Kidney (tissue), 14 donors: ENCODE results near the gene GPC5. TPM values are rescaled to one million over a fixed set of nuclear protein-coding genes. Genes with fewer than 3 reads are reported as not detected.

Experiments used
- DNase-seq, 5 donors: peaks; one replicate each; pipeline ENCODE4 v3.0.0-alpha.2; 2013 to 2020
- FAIRE-seq: peaks from 2 replicates; lab custom pipeline; 2012; peaks lifted over from hg19 to GRCh38; lab: Jason Lieb, UNC
- H3K27ac ChIP-seq, 2 donors: one replicate each; pipeline ENCODE4 v1.7.0; 2013; ENCODE audit warnings: low read depth in 2 of 2, low read length in 2 of 2, inconsistent platforms in 1 of 2
- H3K27me3 ChIP-seq: one replicate; pipeline ENCODE4 v1.7.1; 2013; ENCODE audit warnings: low read length, inconsistent platforms; ENCODE audit not compliant: control insufficient read depth, insufficient read depth
- H3K36me3 ChIP-seq, 3 donors: one replicate each; pipeline versions ENCODE4 v1.7.0 to v1.7.1; 2013; ENCODE audit warnings: low read length in 3 of 3, control low read depth in 1 of 3, inconsistent platforms in 1 of 3; ENCODE audit not compliant: insufficient read depth in 3 of 3, control insufficient read depth in 2 of 3
- H3K4me1 ChIP-seq, 3 donors: one replicate each; pipeline versions ENCODE4 v1.7.0 to v1.7.1; 2013; ENCODE audit warnings: low read length in 3 of 3, inconsistent platforms in 1 of 3, low read depth in 1 of 3; ENCODE audit not compliant: control insufficient read depth in 2 of 3, insufficient read depth in 2 of 3
- H3K4me3 ChIP-seq, 3 donors: one replicate each; pipeline versions ENCODE4 v1.7.0 to v1.8.1; 2013; ENCODE audit warnings: low read length in 3 of 3, control low read depth in 1 of 3, inconsistent platforms in 1 of 3
- H3K9ac ChIP-seq, 3 donors: one replicate each; pipeline versions ENCODE4 v1.7.0 to v1.7.1; 2013; ENCODE audit warnings: low read length in 3 of 3, control low read depth in 1 of 3, inconsistent platforms in 1 of 3
- H3K9me3 ChIP-seq, 3 donors: one replicate each; pipeline versions ENCODE4 v1.7.0 to v1.7.1; 2013; ENCODE audit warnings: low read length in 3 of 3, control low read depth in 1 of 3, inconsistent platforms in 1 of 3; ENCODE audit not compliant: control insufficient read depth in 2 of 3, insufficient read depth in 1 of 3
- intact Hi-C: fragments of 100-400 bp; cut with DNase I; formaldehyde crosslinking; loops from one replicate; pipeline ENCODE4 v1.11.1; 2022
- polyA plus RNA-seq: library from polyadenylated mRNA; stranded (reverse); fragments of 350-450 nt; fragmentation: Illumina TruSeq; extraction: RNeasy Lipid Tissue Mini Kit (QIAGEN cat#74804); gene quantifications from one replicate; pipeline ENCODE4 v1.2.3, GENCODE V29; 2014; ENCODE audit warnings: low read depth, low replicate concordance; ENCODE audit not compliant: insufficient read depth
- total RNA-seq: library from RNA; stranded (reverse); fragmentation: NEBNext Ultra II Directional; extraction: Animal tissue kit (Norgen Biotek cat#: 25700); gene quantifications from one replicate; pipeline ENCODE4 v1.2.1, GENCODE V29; 2021
- TF ChIP-seq, protein P1 (sequence below): IDR thresholded peaks from 3 replicates; pipeline ENCODE4 v1.5.1; 2012; ENCODE audit warnings: mild to moderate bottlenecking, moderate library complexity, borderline replicate concordance; ENCODE audit not compliant: insufficient read depth; ENCODE audit errors: extremely low read depth
- donor health status: control.
- donor health status: control.
- donor health status: control.
- donor health status: control.
- donor health status: control.
- donor health status: DM: yes; HTN: yes; CAD: no.
- donor health status: Normal renal cell carcinoma (clear cell type).

The GPC5 gene
- total and polyA plus RNA-seq, 2 donors from 2014 or later, result 0.47 to 6.8 TPM

DNA sequence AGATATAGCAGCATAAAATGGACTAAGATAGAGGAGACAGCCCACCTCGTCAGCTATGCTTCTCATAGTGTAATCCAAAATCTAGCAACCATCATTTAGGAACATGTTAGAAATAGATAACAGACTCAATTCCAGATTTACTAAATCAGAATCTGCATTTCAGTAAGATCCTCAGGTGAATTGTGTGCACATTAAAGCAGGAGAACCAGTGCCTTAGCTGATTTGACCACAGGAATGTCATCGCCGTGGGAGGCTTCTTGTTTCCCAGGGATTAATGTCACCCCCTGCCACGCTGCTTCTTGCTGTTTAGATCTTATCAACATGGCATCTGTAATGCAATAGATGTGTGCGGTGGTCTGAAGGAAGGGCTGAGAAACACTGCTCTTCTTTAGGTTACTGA, 84.0 kb downstream of the GPC5 start:
- Histone ChIP-seq H3K9ac (no peak overlapping the region), H3K4me1 (no peaks in the 10 kb centered on the region), H3K4me3 (no peak overlapping the region), H3K9me3 (no peaks in the 10 kb centered on the region), H3K27ac (no peak overlapping the region), H3K27me3 (no peaks in the 10 kb centered on the region), H3K36me3 (no peaks in the 10 kb centered on the region)
- TF ChIP-seq, protein P1, sequence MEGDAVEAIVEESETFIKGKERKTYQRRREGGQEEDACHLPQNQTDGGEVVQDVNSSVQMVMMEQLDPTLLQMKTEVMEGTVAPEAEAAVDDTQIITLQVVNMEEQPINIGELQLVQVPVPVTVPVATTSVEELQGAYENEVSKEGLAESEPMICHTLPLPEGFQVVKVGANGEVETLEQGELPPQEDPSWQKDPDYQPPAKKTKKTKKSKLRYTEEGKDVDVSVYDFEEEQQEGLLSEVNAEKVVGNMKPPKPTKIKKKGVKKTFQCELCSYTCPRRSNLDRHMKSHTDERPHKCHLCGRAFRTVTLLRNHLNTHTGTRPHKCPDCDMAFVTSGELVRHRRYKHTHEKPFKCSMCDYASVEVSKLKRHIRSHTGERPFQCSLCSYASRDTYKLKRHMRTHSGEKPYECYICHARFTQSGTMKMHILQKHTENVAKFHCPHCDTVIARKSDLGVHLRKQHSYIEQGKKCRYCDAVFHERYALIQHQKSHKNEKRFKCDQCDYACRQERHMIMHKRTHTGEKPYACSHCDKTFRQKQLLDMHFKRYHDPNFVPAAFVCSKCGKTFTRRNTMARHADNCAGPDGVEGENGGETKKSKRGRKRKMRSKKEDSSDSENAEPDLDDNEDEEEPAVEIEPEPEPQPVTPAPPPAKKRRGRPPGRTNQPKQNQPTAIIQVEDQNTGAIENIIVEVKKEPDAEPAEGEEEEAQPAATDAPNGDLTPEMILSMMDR, result no peak
- DNase-seq, result peak in 2 of 5 donors; percentile 17 to 26
- FAIRE-seq, result no peak
- intact Hi-C loops, result no loop called here

DNA sequence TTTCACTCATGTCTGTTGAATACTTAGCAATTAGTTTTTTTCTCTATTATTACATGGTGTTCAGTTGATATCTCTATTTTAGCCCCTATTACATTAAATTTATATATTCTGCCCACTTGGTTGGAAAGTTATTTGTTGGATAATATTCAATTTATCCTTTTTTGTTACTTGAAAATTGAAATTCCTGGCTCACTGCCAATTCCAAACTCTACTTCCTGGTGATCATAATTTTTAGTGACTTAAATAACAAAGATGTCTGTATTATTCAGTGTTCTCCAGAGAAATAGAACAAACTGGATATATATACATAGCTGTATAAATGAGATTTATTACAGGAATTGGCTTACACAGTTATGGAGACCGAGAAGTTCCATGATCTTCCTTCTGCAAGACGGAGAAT, 93.6 kb downstream of the GPC5 start:
- peak in 2 of 5 donors; percentile 32 to 33 for DNase-seq
- Histone ChIP-seq H3K27me3 (no peaks in the 10 kb centered on the region), H3K9ac (no peak overlapping the region), H3K36me3 (no peaks in the 10 kb centered on the region), H3K4me1 (no peaks in the 10 kb centered on the region), H3K9me3 (no peaks in the 10 kb centered on the region), H3K27ac (no peak overlapping the region), H3K4me3 (no peak overlapping the region)
- TF ChIP-seq, protein P1, result no peak
- no peak for FAIRE-seq
- intact Hi-C loops, result no loop called here

DNA sequence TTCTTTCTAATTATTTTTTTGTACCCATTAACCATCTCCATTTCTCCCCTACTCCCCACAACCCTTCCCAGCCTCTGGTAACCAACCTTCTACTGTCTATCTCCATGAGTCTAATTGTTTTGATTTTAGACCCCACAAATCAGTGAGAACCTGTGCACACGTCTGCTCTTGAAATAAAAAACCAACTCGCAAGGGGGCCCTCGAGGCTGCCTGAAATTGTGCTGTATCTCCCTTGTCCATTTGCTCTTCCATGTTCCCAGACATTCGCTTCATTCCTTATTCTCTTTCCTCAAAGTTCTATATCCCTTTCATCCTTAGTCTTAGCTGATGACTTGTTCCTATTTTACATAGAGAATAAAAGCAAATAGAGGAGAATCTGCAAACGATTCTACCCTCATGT, 95.0 kb downstream of the GPC5 start:
- Histone ChIP-seq H3K9ac (no peak overlapping the region), H3K36me3 (no peaks in the 10 kb centered on the region), H3K4me1 (no peaks in the 10 kb centered on the region), H3K27ac (no peak overlapping the region), H3K27me3 (no peaks in the 10 kb centered on the region), H3K9me3 (no peaks in the 10 kb centered on the region), H3K4me3 (no peak overlapping the region)
- TF ChIP-seq, protein P1, result no peak
- DNase-seq, result no peak
- FAIRE-seq, result no peak
- intact Hi-C loops, result no loop called here

DNA sequence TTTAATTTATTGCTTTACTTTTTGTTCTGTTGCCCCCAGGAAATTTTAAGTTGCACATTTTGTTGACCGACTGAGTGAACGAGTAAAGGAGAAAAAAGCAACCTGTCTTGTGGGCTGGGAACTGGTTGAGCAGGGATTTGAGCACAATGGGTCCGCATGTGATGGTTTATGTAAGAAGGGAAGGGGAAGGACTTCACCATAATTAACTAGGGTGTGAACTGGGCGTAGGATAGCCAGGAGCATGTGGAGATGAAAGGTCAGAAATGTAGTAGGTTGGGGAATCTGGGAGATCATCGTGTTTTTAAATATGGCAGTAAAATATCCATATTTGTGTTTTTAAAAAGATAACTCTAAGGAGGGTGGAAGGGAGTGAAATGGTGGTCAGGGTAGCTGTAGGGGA, 99.9 kb downstream of the GPC5 start:
- intact Hi-C loops, result no loop called here
- DNase-seq (no peak), FAIRE-seq (no peak)
- no peaks in the 10 kb centered on the region for H3K9me3 ChIP-seq
- no peaks in the 10 kb centered on the region for H3K4me1 ChIP-seq
- TF ChIP-seq, protein P1, result no peak
- no peaks in the 10 kb centered on the region for H3K27me3 ChIP-seq
- H3K27ac ChIP-seq, result no peak overlapping the region
- no peaks in the 10 kb centered on the region for H3K36me3 ChIP-seq
- no peak overlapping the region for H3K4me3 ChIP-seq
- no peak overlapping the region for H3K9ac ChIP-seq
